C4-2B (cell line): ENCODE results near the gene BPI.

Experiments used
- H3K27ac ChIP-seq: fragments of 450-650 bp; 2 replicates; pipeline ENCODE4 v1.5.1; 2017
- ZFX ChIP-seq: fragments of 450-650 bp; IDR thresholded peaks from 2 replicates; pipeline ENCODE4 v1.6.1; 2017
- TF ChIP-seq, protein P1 (sequence below): fragments of 450-650 bp; conservative IDR thresholded peaks from 2 replicates; pipeline ENCODE4 v1.5.1; 2017; ENCODE audit warnings: mild to moderate bottlenecking

The BPI gene

DNA sequence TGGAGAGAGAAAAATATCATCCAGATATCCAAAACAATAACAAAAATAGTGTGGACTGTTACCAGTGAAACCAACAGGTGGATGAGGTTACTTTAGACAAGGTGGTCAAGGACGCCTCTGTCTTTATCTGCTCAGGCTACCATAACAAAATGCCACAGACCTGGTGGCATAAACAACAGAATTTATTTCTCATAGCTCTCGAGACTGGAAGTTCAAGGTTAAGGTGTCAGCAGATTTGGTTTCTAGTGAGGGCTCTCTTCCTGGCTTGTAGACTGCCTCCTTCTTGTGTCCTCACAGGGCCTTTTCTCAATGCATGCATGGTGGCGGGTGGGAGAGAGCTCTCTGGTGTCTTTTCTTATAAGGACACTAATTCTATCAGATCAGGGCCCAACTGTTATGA lies 21.2 kb downstream of the BPI start:
- no peak overlapping the region for H3K27ac ChIP-seq
- TF ChIP-seq, protein P1, sequence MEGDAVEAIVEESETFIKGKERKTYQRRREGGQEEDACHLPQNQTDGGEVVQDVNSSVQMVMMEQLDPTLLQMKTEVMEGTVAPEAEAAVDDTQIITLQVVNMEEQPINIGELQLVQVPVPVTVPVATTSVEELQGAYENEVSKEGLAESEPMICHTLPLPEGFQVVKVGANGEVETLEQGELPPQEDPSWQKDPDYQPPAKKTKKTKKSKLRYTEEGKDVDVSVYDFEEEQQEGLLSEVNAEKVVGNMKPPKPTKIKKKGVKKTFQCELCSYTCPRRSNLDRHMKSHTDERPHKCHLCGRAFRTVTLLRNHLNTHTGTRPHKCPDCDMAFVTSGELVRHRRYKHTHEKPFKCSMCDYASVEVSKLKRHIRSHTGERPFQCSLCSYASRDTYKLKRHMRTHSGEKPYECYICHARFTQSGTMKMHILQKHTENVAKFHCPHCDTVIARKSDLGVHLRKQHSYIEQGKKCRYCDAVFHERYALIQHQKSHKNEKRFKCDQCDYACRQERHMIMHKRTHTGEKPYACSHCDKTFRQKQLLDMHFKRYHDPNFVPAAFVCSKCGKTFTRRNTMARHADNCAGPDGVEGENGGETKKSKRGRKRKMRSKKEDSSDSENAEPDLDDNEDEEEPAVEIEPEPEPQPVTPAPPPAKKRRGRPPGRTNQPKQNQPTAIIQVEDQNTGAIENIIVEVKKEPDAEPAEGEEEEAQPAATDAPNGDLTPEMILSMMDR = no peak
- TF ChIP-seq ZFX = no peak

DNA sequence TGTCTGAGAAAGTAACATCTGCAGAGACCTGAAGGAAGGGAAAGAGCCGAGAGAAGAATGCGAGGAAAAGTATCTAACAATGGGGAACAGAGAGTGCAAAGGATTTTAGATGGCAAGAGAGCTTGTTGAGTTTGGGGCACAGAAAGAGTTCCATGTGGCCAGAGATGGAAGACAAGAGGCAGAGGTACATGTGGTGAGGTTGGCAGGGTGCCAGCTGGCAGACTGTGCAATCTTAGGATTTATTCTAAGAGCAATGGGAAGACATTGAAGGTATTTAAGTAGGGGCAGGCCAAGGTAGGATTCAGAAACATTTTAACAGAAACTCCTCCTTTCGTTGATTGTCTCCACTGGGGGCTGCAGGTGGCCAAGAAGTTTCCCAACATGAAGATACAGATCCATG lies 21.9 kb downstream of the BPI start:
- no peak overlapping the region for H3K27ac ChIP-seq
- no peak for TF ChIP-seq ZFX
- TF ChIP-seq, protein P1 = no peak

DNA sequence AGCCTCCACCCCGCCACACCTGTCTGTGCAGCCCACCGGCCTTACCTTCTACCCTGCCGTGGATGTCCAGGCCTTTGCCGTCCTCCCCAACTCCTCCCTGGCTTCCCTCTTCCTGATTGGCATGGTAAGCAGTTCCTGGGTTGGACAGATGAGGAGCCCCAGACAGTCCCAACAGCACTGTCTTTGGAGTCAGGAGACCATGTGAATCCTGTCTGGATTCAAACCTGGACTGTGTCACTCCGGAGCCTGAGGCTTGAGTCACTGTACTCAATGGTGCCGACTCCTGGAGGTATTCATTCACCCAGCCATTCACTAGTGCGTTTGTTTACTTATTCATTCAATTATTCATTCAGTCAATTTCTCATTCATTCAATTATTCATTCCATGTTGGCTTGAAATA lies 22.4 kb downstream of the BPI start:
- H3K27ac ChIP-seq = no peak overlapping the region
- TF ChIP-seq, protein P1 = no peak
- TF ChIP-seq ZFX = no peak

DNA sequence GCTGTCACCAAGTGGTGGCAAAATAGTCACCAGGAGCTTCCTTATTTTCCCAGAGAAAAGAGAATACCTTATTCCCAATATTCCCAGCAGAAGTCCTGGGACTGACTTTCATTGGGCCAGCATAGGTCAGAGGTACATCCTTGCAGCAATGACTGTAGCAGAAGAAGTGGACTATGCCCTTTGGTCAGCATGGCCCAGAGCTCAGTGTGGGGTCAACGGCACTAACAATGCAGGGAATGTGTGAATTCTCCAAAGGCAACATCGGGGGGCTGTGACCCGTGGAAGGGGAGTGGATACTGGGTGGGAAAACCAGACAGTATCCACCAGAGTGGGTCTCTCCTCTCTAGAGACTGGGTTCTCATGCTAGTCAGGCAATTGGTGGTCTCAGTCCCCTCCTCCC lies 26.7 kb downstream of the BPI start:
- no peak for TF ChIP-seq ZFX
- TF ChIP-seq, protein P1 = no peak
- H3K27ac ChIP-seq = no peak overlapping the region

DNA sequence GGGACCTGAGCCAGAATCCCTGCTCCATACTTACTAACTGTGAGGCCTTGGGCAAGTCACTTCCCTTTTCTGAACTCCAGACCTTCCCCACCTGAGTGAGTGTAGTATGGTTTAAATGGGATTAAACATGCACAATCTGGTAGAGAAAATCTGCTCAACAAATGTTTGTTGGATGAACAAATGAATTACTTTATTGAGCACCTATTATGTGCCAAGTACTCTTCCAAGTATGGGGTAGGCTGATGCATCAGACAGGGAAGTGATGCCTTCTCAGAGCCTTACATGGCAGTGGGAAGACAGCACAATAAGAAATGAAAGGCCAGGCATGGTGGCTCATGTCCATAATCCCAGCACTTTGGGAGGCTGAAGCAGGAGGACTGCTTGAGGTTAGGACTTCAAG lies 27.3 kb downstream of the BPI start:
- no peak for TF ChIP-seq ZFX
- TF ChIP-seq, protein P1 = no peak
- no peak overlapping the region for H3K27ac ChIP-seq

DNA sequence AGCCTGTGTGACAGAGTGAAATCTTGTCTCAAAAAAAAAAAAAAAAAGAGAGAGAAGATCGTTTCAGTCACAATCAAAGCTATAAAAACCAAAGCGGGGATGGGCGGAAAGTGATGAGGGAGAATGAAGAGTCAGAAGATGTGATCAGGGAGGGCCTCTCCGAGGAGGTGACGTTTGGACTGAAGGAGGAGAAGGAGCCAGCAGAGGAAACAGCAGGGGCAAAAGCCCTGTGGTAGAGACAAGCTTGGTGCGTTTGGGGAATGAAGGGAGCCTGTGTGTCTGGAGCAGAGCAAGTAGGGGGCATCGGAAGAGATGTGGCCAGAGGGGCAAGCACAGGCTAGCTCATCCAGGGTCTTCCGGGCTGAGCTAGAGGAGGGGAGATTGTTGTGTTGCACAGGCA lies 27.9 kb downstream of the BPI start:
- no peak for TF ChIP-seq ZFX
- TF ChIP-seq, protein P1 = no peak
- H3K27ac ChIP-seq = no peak overlapping the region

DNA sequence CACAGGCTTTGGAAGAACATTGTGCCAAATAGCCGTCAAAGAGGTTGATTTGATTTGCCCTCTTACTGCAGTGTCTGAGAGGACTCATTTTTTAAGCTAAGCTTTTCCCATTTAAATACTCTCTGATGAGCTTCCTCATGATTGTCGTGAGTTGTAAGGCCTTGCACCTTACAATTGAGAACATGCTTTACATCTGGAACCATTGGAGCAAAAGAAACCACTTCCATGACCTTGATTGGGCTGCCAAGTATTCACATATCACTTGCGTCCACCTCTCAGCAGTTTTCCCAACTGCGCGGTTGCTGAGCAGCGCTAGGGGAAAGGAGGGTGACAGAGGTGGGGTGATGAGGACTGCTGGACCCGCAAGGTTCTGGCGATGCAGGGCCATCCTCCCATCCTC lies 30.1 kb downstream of the BPI start:
- H3K27ac ChIP-seq = no peak overlapping the region

More for the DNA sequence above, 30.1 kb downstream of the BPI start:
- TF ChIP-seq, protein P1 = no peak
- TF ChIP-seq ZFX = no peak
